ENCODE data around the gene NR1H4. TPM values are rescaled to one million over a fixed set of nuclear protein-coding genes. Genes with fewer than 3 reads are reported as not detected.

Gene NR1H4
- total and polyA plus RNA-seq, 4 donors: 0.06 to 1.3 TPM; not detected in 2

GRCh38 chr12:100573292-100574186 lies 99.9 kb downstream of the NR1H4 start, which contains the start of gene GAS2L3:
GAS2L3 (plus strand) TSS chr12:100573684; CDS start chr12:100594905, 21,221 bp downstream.
- Histone ChIP-seq H3K27me3 (ENCODE audit: control insufficient read depth in 3 of 3, insufficient read depth in 3 of 3, low read length in 2 of 3) (peaks cover 0 to 15% (median 2%) of the 10 kb centered on the region in 3 donors), H3K36me3 (ENCODE audit: control insufficient read depth in 4 of 4, insufficient read depth in 4 of 4, low read length in 4 of 4) (no peaks in the 10 kb centered on the region), H3K9ac (ENCODE audit: insufficient read depth in 1 of 2, low read length in 2 of 2) (peak within 1 kb of the TSS; percentile 74 to 87), H3K27ac (ENCODE audit: low read depth in 1 of 2, low read length in 1 of 2) (peak within 1 kb of the TSS; percentile 1 to 88), H3K9me3 (ENCODE audit: control insufficient read depth in 4 of 4, insufficient read depth in 3 of 4, low read length in 3 of 4) (no peaks in the 10 kb centered on the region), H3K4me1 (ENCODE audit: control insufficient read depth in 5 of 5, insufficient read depth in 5 of 5, low read length in 5 of 5) (peaks cover 0 to 12% (median 0%) of the 10 kb centered on the region in 5 donors), H3K4me3 (peak within 1 kb of the TSS; percentile 78)
- 1 to 2% methylated on average over 65 to 70 of the region's 70 CpGs for WGBS, 2 donors
- ATAC-seq (ENCODE audit: insufficient read depth, low FRiP score) (peak; percentile 99), DNase-seq (peak; percentile 90 to 94 (median 91))
- TF ChIP-seq CTCF (IDR thresholded peaks at IDR 0.05; ENCODE audit: control extremely low read depth, extremely low read depth): no peak

GRCh38 chr12:100574187-100575074 lies 100.8 kb downstream of the NR1H4 start:
- H3K4me3 ChIP-seq: peak overlapping the region; percentile 78
- peaks cover 0 to 12% (median 0%) of the 10 kb centered on the region in 5 donors for H3K4me1 ChIP-seq (ENCODE audit: control insufficient read depth in 5 of 5, insufficient read depth in 5 of 5, low read length in 5 of 5)
- no peak for ATAC-seq (ENCODE audit: insufficient read depth, low FRiP score)
- H3K36me3 ChIP-seq (ENCODE audit: control insufficient read depth in 4 of 4, insufficient read depth in 4 of 4, low read length in 4 of 4): no peaks in the 10 kb centered on the region
- peak; percentile 52 to 71 (median 61) for DNase-seq
- H3K27me3 ChIP-seq (ENCODE audit: control insufficient read depth in 3 of 3, insufficient read depth in 3 of 3, low read length in 2 of 3): peaks cover 0 to 11% (median 0%) of the 10 kb centered on the region in 3 donors
- H3K9me3 ChIP-seq (ENCODE audit: control insufficient read depth in 4 of 4, insufficient read depth in 3 of 4, low read length in 3 of 4): no peaks in the 10 kb centered on the region
- no peak for TF ChIP-seq CTCF (IDR thresholded peaks at IDR 0.05; ENCODE audit: control extremely low read depth, extremely low read depth)
- H3K9ac ChIP-seq (ENCODE audit: insufficient read depth in 1 of 2, low read length in 2 of 2): peak overlapping the region; percentile 74 to 76
- peak overlapping the region in 1 of 2 donors; percentile 88 for H3K27ac ChIP-seq (ENCODE audit: low read depth in 1 of 2, low read length in 1 of 2)
- WGBS, 2 donors: 14 to 16% methylated on average over 15 of the region's 15 CpGs

GRCh38 chr12:100576331-100577036 lies 102.8 kb downstream of the NR1H4 start:
- TF ChIP-seq CTCF (IDR thresholded peaks at IDR 0.05; ENCODE audit: control extremely low read depth, extremely low read depth): no peak
- Histone ChIP-seq H3K9me3 (ENCODE audit: control insufficient read depth in 4 of 4, insufficient read depth in 3 of 4, low read length in 3 of 4) (no peaks in the 10 kb centered on the region), H3K9ac (ENCODE audit: insufficient read depth in 1 of 2, low read length in 2 of 2) (no peak overlapping the region), H3K4me1 (ENCODE audit: control insufficient read depth in 5 of 5, insufficient read depth in 5 of 5, low read length in 5 of 5) (peaks cover 0 to 12% (median 0%) of the 10 kb centered on the region in 5 donors), H3K27me3 (ENCODE audit: control insufficient read depth in 3 of 3, insufficient read depth in 3 of 3, low read length in 2 of 3) (peaks cover 0 to 9% (median 0%) of the 10 kb centered on the region in 3 donors), H3K27ac (ENCODE audit: low read depth in 1 of 2, low read length in 1 of 2) (no peak overlapping the region), H3K36me3 (ENCODE audit: control insufficient read depth in 4 of 4, insufficient read depth in 4 of 4, low read length in 4 of 4) (no peaks in the 10 kb centered on the region), H3K4me3 (no peak overlapping the region)
- ATAC-seq (ENCODE audit: insufficient read depth, low FRiP score): no peak
- DNase-seq: peak in 1 of 3 donors; percentile 53
- 60 to 69% methylated on average over 3 of the region's 3 CpGs for WGBS, 2 donors

All from lung (tissue), 12 donors.